Measurements from ENCODE around the gene KATNB1. TPM values are rescaled to one million over a fixed set of nuclear protein-coding genes. Genes with fewer than 3 reads are reported as not detected.

Gene KATNB1
- polyA plus RNA-seq, 1 of the 3 experiments (the other 2 are of a cell fraction) = 43.7 TPM

- H2AFZ ChIP-seq (ENCODE audit: low read depth) = peak overlapping the region; percentile 69
- H3K36me3 ChIP-seq (replicated peaks in 1 of 2; ENCODE audit: control insufficient read depth in 1 of 2, insufficient read depth in 2 of 2, low read length in 1 of 2) = peaks cover under 1 to 7% of the 10 kb centered on the region in 2 experiments
- ChIA-PET POLR2A (no interaction called here), CTCF (interaction anchor here (0.6 to 1.5 kb wide), 5 partner anchors 16 to 98 kb away, joined by 3 to 4 read pairs (median 3); no protein-coding TSS in a partner anchor)
- H3K27me3 ChIP-seq (ENCODE audit: insufficient read depth) = no peaks in the 10 kb centered on the region
- TF ChIP-seq, protein P1, sequence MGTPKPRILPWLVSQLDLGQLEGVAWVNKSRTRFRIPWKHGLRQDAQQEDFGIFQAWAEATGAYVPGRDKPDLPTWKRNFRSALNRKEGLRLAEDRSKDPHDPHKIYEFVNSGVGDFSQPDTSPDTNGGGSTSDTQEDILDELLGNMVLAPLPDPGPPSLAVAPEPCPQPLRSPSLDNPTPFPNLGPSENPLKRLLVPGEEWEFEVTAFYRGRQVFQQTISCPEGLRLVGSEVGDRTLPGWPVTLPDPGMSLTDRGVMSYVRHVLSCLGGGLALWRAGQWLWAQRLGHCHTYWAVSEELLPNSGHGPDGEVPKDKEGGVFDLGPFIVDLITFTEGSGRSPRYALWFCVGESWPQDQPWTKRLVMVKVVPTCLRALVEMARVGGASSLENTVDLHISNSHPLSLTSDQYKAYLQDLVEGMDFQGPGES (IDR thresholded peaks at IDR 0.05; ENCODE audit: low read depth, low read length) = no peak
- TF ChIP-seq, protein P2, sequence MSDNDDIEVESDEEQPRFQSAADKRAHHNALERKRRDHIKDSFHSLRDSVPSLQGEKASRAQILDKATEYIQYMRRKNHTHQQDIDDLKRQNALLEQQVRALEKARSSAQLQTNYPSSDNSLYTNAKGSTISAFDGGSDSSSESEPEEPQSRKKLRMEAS (IDR thresholded peaks at IDR 0.05; ENCODE audit: low read depth) = 0 out of 2 replicates have a peak, but pooled peaks have one; percentile 7
- peak overlapping the region; percentile 48 to 85 for H3K27ac ChIP-seq (ENCODE audit: low read depth in 2 of 2, low read length in 1 of 2)
- H3K4me3 ChIP-seq (ENCODE audit: low read depth in 2 of 2, low read length in 1 of 2) = peak overlapping the region; percentile 62 to 86
- peaks cover 33% of the 10 kb centered on the region for H4K20me1 ChIP-seq (ENCODE audit: insufficient read depth)
- H3K9ac ChIP-seq = peak overlapping the region; percentile 97
- no peaks in the 10 kb centered on the region for H3K9me2 ChIP-seq
- DNase-seq = no peak
- H3K79me2 ChIP-seq (ENCODE audit: insufficient read depth) = peaks cover 51% of the 10 kb centered on the region
- H3F3A ChIP-seq (replicated peaks; ENCODE audit: insufficient read depth) = peaks cover 3% of the 10 kb centered on the region
- WGBS (ENCODE audit: low lambda C conversion rate) = 0% methylated on average over 3 of the region's 45 CpGs
- peaks cover 27 to 29% of the 10 kb centered on the region in 2 experiments; a peak in 2 of 4 replicates for H3K4me1 ChIP-seq (ENCODE audit: control insufficient read depth in 1 of 2, insufficient read depth in 2 of 2, low read depth in 1 of 2, low read length in 1 of 2)
- H3K9me3 ChIP-seq = no peaks in the 10 kb centered on the region
- peak overlapping the region; percentile 76 for H3K4me2 ChIP-seq
These were observed 66.3 kb downstream of the KATNB1 start for GRCh38 chr16:57801809-57802340.

- Histone ChIP-seq H2AFZ (ENCODE audit: low read depth) (peak within 1 kb of the TSS; percentile 93), H4K20me1 (ENCODE audit: insufficient read depth) (peaks cover 30% of the 10 kb centered on the region), H3K36me3 (replicated peaks in 1 of 2; ENCODE audit: control insufficient read depth in 1 of 2, insufficient read depth in 2 of 2, low read length in 1 of 2) (peaks cover 0 to under 1% of the 10 kb centered on the region in 2 experiments), H3K9me2 (no peaks in the 10 kb centered on the region), H3K27ac (ENCODE audit: low read depth in 2 of 2, low read length in 1 of 2) (peak within 1 kb of the TSS; percentile 48 to 85), H3K4me2 (peak within 1 kb of the TSS; percentile 81), H3K27me3 (ENCODE audit: insufficient read depth) (no peaks in the 10 kb centered on the region), H3K4me1 (ENCODE audit: control insufficient read depth in 1 of 2, insufficient read depth in 2 of 2, low read depth in 1 of 2, low read length in 1 of 2) (peaks cover 27 to 34% of the 10 kb centered on the region in 2 experiments; a peak in 2 of 4 replicates), H3K4me3 (ENCODE audit: low read depth in 2 of 2, low read length in 1 of 2) (peak within 1 kb of the TSS; percentile 62 to 86), H3F3A (replicated peaks; ENCODE audit: insufficient read depth) (peaks cover 6% of the 10 kb centered on the region), H3K9me3 (no peaks in the 10 kb centered on the region), H3K9ac (peak within 1 kb of the TSS; percentile 97), H3K79me2 (ENCODE audit: insufficient read depth) (peaks cover 45% of the 10 kb centered on the region)
- CTCF ChIA-PET = interaction anchor here (0.8 to 1.5 kb wide), 6 partner anchors 23 to 97 kb away, joined by 3 to 4 read pairs (median 4); no protein-coding TSS in a partner anchor
- TF ChIP-seq TAF1 (IDR thresholded peaks at IDR 0.05; ENCODE audit: borderline replicate concordance, low read depth, low read length) = no peak
- TF ChIP-seq EP300 (IDR thresholded peaks at IDR 0.05; ENCODE audit: borderline replicate concordance in 1 of 2, low read depth in 1 of 2, low read length in 1 of 2) = no peak
- no peak for TF ChIP-seq SMC3 (IDR thresholded peaks at IDR 0.05; ENCODE audit: low read depth, low read length)
- TF ChIP-seq GABPA (IDR thresholded peaks at IDR 0.05; ENCODE audit: low read depth) = no peak
- TF ChIP-seq, protein P2 (IDR thresholded peaks at IDR 0.05; ENCODE audit: low read depth) = peak; percentile 79
- TF ChIP-seq JUND (IDR thresholded peaks at IDR 0.05) = no peak
- TF ChIP-seq NRF1 (IDR thresholded peaks at IDR 0.05; ENCODE audit: low read depth, low read length) = peak; percentile 58
- no peak for TF ChIP-seq NFIC (IDR thresholded peaks at IDR 0.05; ENCODE audit: borderline replicate concordance)
- TF ChIP-seq FOXJ3 (CRISPR knock-in tag; IDR thresholded peaks at IDR 0.05) = 0 out of 2 replicates have a peak, but pooled peaks have one; percentile 44
- TF ChIP-seq, protein P1 (IDR thresholded peaks at IDR 0.05; ENCODE audit: low read depth, low read length) = no peak
- peak; percentile 44; the same call in 1 of the 2 replicates for TF ChIP-seq FOSL2 (IDR thresholded peaks at IDR 0.05; ENCODE audit: borderline replicate concordance, low read depth)
- peak; percentile 74 for TF ChIP-seq MXI1 (IDR thresholded peaks at IDR 0.05; ENCODE audit: low read depth, low read length)
- no peak for TF ChIP-seq GATA2 (CRISPR knock-in tag; IDR thresholded peaks at IDR 0.05)
- WGBS (ENCODE audit: low lambda C conversion rate) = 50% methylated on average over 27 of the region's 78 CpGs
- peak; percentile 93 for DNase-seq
- POLR2A ChIA-PET = no interaction called here
These were observed 67.0 kb downstream of the KATNB1 start, which contains the start of gene KIFC3 for GRCh38 chr16:57802341-57803133. Gene KIFC3, minus strand, starts transcription at chr16:57802491. Its CDS starts 4,248 bp downstream, at chr16:57798243.
